GM18507 (cell line): ENCODE data around the gene GLRX5.
"Not testable (repeated sequence)": the region's sequence is repeated elsewhere in the genome, so short reads cannot be mapped to it uniquely, and the experiment has no call there.

Experiments
- DNase-seq: peaks from one replicate; pipeline ENCODE4 v3.0.0; 2011; ENCODE audit warnings: low read depth; ENCODE audit not compliant: insufficient read length; ENCODE audit errors: extremely low spot score
- FAIRE-seq: peaks from 2 replicates; lab custom pipeline; 2011; peaks lifted over from hg19 to GRCh38; lab: Jason Lieb, UNC

GLRX5 gene

DNA sequence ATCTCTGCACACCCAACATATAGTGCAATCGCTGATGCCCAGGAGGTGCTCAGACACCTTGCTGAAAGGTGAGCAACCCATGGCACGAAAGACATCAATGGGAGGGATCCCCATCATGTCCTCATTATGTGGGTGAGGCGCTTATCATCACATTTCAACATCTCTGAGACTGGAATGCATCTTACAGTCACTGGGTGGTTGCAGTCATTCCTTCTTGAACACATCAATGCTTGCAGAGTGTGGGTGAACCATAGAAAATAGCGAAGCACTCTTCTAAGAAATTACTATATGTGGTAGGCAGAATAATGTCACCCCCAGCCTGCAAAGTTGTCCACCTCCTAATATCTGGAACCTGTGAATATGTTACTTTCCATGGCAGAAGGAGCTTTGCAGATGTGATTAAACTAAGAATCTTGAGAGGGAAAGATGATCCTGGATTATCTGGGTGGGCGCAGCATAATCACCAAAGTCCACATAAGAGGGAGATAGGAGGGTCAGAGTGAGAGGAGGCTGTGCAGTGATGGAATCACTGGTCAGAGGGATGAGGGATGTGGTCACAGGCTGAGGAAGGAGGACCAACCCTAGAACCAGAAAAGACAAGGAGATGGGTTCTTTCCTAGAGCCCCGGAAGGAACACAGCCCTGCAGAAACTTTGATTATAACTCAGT, 51.2 kb downstream of the GLRX5 start:
- FAIRE-seq (no peak), DNase-seq (no peak)

DNA sequence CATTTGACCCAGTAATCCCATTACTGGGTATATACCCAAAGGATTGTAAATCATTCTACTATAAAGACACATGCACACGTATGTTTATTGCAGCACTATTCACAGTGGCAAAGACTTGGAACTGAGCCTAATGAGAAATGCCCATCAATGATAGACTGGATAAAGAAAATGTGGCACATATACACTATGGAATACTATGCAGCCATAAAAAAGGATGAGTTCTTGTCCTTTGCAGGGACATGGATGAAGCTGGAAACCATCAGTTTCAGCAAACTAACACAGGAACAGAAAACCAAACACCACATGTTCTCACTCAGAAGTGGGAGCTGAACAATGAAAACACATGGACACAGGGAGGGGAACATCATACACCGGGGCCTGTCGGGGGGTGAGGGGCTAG, 56.3 kb downstream of the GLRX5 start:
- not testable (repeated sequence) for FAIRE-seq, DNase-seq
